Left ventricle myocardium superior (tissue), 1 donor: ENCODE data around the gene STX2. TPM values are rescaled to one million over a fixed set of nuclear protein-coding genes. Genes with fewer than 3 reads are reported as not detected.
"Not testable (repeated sequence)": the region's sequence is repeated elsewhere in the genome, so short reads cannot be mapped to it uniquely, and the experiment has no call there.

Source experiments
- ATAC-seq: fragments of 200-7000 bp; cut with Tn5 transposase; one replicate; pipeline ENCODE4 v1.9.1; 2020; ENCODE audit warnings: mild to moderate bottlenecking, moderate library complexity
- DNase-seq: peaks from one replicate; pipeline ENCODE4 v3.0.0-alpha.2; 2020
- intact Hi-C: fragments of 100-400 bp; cut with micrococcal nuclease; formaldehyde crosslinking; loops from one replicate; pipeline ENCODE4 v1.11.0; 2022
- long read RNA-seq: library from polyadenylated mRNA; unstranded; transcript quantifications from one replicate; pipeline ENCODE4 v2.0.0, GENCODE V29; 2021
- total RNA-seq: library from RNA; stranded (reverse); fragmentation: NEBNext Ultra II Directional; extraction: Animal tissue kit (Norgen Biotek cat#: 25700); gene quantifications from one replicate; pipeline ENCODE4 v1.2.1, GENCODE V29; 2021
- donor health status: DM: no; HTN: yes; CAD: no; lungs with severe emphysema.

Gene STX2
- total RNA-seq: 12.1 TPM
- long read RNA-seq, transcript STX2-201 (10 exons, 3,331 nt): major isoform, 12 of 23 reads
- long read RNA-seq, partial matches to known transcripts: 6 of 23 reads
- long read RNA-seq, other reads (novel, unspliced or antisense): 5 of 23 reads

DNA sequence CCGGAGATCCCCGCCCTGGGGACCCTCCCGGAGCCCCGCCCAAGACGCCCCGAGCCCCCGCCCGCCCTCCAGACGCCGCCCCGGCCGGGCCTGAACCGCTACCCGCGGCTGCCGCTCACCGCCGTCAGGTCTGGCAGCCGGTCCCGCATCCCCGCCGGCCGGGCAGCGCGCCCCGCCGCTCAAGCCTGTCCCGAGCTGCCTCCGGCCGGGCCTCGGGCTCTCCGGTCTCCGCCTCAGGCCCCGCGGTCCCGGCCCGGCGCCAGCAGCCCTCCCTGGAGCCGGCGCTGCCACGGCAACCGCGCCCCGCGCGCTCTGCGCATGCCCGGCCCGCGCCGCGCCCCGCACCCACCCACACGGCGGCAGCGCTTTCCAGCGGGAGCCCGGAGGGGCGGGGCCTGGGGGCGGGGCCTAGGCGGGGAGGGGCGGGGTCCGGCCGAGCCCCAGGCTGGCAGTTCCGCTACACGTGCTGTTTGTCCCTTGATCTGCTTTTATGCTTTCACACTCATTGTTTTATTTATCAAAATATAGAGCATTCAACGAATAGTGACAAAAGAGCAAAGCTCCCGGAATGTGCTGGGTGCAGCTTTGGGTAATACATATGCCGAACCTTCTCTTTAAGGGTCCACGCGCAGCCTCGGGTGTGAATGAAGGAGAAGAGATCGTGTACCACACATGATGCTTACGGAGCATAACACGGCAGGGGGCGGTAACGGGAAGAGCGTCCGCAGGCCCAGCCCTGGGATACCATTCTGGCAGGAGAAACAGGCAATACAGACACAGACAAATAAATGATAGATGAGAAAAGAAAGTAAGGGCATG is at the start of gene STX2:
TSS of gene STX2 (minus strand) at position 300 of the 819 bp plus-strand sequence. CDS start at position 149, 151 bp downstream.
- peak; percentile 97 for ATAC-seq
- intact Hi-C loops: no loop called here
- DNase-seq: peak; percentile 95

DNA sequence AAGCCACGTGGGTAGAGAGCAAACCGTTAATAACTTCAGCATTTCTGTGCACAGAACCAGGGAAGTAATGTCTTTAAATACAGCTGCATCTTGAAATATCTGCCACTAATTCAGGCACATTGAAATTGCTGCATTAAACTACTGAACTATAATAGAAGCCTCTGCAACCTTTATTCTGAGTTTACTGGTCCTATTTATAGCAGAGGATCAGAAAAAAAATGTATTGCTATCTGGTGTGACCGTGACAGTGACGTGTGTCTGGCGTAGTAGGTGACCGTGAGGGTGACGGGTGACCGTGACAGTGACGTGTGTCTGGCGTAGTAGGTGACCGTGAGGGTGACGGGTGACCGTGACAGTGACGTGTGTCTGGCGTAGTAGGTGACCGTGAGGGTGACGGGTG is 48.1 kb upstream of the STX2 start:
- DNase-seq, ATAC-seq, intact Hi-C loops: not testable (repeated sequence)

DNA sequence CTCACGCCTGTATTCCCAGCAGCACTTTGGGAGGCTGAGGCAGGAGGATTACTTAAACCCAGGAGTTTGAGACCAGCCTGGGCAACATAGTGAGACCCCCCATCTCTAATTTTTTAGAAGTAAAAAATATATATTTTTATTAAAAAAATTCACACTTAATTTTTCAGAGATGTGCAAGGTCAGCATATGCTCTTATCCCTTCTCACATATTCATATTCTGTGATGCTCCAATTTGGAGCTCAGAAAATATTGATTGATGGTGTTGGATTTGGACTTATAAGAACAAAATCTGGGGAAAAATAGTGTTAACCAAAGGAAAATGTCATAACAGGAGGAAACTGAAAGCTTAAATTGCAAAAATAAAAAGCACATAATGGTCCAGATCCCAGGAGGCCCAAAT is 42.5 kb upstream of the STX2 start:
- intact Hi-C loops: no loop called here
- ATAC-seq (no peak), DNase-seq (no peak)

DNA sequence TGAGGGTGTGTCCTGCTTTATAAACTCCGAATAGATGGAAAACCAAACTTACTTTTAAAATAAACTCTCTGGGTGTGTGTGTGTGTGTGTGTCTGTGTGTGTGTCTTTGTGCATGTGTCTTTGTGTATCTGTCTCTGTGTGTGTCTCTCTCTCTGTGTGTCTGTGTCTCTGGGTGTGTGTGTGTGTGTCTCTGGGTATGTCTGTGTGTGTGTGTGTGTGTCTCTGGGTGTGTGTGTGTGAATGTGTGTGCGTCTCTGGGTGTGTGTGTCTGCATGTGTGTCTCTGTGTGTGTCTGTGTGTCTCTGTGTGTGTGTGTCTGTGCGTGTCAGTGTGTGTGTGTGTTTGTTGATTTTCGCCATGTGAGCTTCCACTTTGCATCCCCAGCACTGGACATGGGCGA is 42.0 kb upstream of the STX2 start:
- intact Hi-C loops: no loop called here
- no peak for DNase-seq
- no peak for ATAC-seq

DNA sequence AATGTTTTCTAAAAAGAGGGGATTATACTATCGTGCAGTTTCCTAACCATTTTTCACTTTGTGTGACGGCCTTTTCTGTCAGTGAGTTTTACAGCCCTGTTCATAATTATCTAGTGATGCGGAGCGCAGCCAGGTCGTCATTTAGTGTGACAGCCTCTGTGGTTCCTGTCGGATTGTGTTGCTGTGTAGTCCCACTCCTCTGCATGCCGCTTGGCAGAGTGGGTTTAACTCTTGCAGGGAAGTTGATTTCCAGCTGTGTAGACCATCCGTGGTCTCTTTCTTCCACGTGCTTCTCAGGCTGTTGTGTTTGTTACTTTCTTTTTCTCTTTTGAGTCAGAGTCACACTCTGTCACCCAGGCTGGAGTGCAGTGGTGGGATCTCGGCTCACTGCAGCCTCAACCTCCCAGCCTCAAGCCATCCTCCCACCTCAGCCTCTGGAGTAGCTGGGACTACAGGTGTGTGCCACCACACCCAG is 41.4 kb upstream of the STX2 start:
- intact Hi-C loops: no loop called here
- DNase-seq: no peak
- no peak for ATAC-seq

DNA sequence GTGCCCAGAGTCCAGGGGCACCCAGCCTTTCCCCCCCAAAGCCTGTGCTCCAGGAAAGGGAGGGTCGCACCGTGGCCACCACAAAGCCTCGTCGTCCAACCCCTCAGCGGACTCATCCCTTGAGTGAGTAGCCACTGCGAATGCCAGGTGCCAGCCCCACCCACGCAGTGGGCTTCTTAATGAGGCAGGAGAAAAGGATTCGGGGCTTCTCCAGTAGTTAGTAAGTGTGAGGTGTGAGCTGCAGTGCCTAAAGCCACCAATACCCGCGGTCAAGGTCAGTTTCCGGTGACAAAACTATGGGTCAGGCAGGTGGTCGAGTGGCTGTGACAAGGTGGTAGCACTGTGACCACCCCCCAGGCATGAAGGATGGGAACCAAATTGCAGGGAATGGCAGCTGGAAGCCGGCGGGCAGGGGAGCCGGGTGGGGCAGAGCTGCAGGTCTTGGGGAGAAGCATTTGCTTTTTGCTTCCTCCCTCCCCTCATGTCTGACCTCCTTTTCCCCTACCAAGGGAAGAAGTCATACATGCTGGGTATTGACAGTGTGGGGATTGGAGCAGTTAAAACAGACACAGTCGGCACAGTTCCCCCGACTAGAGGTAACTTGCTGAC is 40.8 kb upstream of the STX2 start:
- intact Hi-C loops: no loop called here
- DNase-seq (no peak), ATAC-seq (no peak)

DNA sequence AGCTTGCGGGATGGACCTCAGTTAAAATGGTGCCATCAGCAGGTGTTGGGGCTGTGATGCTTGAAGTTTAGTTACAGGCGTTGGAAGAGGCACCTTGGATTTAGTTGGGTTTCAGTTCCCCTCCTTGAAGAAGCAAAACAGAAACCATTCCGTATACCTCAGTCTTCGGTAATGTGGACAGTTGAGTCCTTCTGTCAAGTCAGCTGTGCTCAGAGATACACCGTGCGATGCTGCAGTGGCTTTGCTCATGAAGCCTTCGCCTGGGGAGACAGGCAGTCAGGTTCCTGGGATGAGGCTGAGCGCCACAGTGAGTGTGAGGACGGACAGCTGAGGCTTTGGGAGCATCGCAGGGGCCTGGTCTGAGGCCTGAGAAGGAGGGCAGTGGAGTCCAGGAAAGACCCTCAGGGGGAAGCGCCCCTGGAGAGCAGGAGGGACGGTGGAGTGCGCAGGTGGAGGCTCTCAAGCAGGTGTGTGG is 40.2 kb upstream of the STX2 start:
- DNase-seq (no peak), ATAC-seq (no peak)
- intact Hi-C loops: no loop called here

DNA sequence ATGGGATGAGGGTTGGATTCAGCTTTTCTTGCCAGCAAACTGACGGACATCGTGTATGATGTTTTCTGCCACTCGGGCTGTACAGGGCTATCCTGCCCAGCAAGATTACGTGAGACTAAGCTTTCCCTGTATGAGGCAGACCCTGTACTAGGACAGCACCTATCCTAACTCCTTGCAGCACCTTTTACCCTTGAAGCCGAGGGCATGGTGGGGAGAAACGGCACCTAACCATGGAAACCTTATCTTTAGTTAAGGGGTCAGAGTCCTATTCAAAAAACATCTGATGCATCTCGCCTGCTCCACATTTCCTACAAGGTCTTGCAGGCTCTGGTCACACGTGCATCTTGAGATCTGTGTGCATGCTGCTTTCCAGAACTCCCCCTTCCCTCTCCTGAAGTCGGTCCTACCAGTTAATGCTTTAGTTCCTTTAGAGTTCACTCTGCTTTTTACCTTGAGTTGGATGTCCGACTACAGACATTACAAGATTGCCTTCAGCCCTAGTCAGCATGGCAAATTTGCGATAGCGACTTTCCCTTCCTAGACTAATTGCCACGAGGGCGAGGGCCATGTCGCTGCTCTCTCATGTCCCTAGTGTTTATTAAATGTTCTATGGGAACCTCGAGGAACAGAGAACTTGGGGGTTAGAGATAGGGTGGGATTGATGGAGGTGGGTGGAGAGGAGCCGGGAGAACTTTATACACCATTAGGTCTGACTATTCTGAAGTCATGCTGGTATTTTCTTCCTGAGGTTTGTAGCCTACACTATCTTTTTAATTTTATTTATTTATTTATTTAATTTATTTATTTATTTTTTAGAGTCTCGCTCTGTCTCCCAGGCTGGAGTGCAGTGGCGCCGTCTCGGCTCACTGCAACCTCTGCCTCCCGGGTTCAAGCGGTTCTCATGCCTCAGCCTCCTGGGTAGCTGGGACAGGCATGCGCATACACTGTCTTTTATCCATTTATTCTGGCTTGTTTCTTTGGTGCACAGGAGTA is 39.4 kb upstream of the STX2 start:
- no peak for ATAC-seq
- intact Hi-C loops: no loop called here

DNA sequence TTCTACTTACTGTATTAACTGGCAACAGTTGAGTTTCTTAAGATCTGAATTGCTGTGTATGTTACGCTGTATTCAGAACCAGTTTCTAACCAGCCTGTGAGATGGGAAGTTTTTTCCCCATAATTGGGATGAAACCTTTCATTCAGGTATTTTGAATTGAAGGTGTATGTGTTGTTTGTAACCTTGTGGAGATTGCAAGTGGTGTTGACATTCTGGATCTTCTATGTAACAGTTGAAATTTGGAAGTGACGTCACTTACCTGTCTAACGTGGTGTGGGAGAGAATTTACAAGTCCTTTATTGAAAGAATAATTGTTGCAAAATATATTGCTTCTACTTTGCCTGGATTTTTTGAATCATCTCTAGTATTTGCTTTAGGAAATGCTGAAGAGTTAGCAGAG is 38.3 kb upstream of the STX2 start:
- intact Hi-C loops: no loop called here
- ATAC-seq: no peak
- no peak for DNase-seq

More for the DNA sequence above, 39.4 kb upstream of the STX2 start:
- DNase-seq: no peak

DNA sequence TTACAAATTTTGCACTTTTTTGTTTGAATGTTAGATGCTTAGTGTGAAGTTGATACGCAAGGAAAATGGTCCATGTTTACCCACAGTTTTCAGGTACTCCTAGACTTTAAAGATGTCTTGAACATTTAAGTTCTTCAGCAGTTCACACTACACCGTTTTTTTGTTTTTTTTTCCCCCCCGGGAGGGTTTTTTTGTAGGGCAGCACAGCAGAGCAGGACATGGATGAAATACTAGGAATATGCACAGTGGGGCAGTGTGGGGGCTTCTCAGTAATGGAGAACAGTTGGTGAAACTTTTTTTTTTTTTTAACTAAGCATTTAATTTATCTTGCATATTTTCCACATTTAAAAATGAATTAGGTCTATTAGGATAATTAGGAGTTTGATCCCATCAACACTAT is 37.7 kb upstream of the STX2 start:
- no peak for ATAC-seq
- intact Hi-C loops: no loop called here

DNA sequence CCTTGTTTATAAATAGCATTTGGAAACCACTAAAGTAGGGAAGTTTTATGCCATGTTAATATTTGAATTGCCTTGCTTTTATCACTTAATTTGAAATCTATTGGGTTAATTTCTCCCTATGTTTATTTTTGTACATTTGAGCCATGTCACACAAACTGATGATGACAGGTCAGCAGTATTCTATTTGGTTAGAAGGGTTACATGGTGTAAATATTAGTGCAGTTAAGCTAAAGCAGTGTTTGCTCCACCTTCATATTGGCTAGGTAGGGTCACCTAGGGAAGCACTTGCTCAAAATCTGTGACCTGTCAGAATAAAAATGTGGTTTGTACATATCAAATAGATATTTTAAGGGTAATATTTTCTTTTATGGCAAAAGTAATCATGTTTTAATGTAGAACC is 37.2 kb upstream of the STX2 start:
- intact Hi-C loops: no loop called here
- DNase-seq: no peak
- no peak for ATAC-seq

More for the DNA sequence above, 37.7 kb upstream of the STX2 start:
- no peak for DNase-seq

DNA sequence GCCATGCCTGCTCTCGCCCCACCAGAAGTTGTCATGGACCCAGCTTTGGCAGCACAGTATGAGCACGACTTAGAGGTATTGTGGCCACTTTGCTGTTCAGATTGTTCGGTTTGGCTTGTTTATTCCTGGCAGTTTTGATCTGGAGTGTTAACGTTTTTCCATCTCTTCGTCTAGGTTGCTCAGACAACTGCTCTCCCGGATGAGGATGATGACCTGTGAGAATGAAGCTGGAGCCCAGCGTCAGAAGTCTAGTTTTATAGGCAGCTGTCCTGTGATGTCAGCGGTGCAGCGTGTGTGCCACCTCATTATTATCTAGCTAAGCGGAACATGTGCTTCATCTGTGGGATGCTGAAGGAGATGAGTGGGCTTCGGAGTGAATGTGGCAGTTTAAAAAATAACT is 36.7 kb upstream of the STX2 start:
- ATAC-seq, DNase-seq, intact Hi-C loops: not testable (repeated sequence)

DNA sequence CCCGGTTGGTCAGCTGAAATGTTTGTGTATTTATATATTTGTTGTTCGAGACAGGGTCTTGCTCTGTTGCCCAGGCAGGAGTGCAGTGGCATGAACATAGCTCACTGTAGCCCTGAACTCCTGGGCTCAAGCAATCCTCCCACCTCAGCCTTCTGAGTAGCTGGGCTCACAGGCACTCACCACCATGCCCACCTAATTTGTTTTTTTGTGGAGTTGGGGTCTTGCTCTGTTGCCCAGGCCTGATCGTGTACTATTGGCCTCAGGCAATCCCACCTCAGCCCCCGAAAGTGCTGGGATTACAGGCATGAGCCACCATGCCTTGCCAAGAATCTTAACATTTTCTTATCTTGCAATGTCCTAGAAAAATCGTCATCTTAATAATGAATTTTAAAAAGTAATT is 36.1 kb upstream of the STX2 start:
- DNase-seq: no peak
- intact Hi-C loops: no loop called here
- ATAC-seq: no peak

DNA sequence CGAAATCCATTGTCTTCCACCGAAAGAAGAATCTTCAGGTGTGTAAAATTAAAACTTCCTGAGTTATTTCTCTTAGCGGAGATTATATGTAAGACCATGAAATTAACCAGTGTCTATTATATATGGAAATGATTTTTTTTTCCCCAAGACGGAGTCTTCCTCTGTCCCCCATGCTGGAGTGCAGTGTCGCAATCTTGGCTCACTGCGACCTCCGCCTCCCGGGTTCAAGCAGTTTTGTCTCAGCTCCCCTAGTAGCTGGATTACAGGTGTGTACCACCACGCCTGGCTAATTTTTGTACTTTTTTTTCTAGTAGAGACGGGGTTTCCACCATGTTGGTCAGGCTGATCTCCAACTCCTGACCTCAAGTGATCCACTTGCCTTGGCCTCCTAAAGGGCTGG is 35.6 kb upstream of the STX2 start:
- DNase-seq (no peak), ATAC-seq (no peak)
- intact Hi-C loops: no loop called here

DNA sequence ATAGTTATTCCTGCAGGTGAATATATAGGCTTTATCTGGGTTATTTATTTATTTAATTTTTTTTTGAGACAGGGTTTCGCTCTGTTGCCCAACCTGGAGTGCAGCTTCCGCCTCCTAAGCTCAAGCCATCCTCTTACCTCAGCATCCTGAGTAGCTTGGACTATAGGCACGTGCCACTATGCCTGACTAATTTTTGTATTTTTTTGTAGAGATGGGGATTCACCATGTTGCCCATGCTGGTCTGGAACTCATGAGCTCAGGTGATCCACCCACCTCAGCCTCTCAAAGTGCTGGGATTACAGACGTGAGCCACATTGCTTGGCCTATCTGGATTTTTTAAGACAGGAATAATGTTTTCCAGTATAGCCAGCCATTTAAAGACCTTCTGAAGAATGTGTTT is 34.8 kb upstream of the STX2 start:
- ATAC-seq (no peak), DNase-seq (no peak)
- intact Hi-C loops: no loop called here

DNA sequence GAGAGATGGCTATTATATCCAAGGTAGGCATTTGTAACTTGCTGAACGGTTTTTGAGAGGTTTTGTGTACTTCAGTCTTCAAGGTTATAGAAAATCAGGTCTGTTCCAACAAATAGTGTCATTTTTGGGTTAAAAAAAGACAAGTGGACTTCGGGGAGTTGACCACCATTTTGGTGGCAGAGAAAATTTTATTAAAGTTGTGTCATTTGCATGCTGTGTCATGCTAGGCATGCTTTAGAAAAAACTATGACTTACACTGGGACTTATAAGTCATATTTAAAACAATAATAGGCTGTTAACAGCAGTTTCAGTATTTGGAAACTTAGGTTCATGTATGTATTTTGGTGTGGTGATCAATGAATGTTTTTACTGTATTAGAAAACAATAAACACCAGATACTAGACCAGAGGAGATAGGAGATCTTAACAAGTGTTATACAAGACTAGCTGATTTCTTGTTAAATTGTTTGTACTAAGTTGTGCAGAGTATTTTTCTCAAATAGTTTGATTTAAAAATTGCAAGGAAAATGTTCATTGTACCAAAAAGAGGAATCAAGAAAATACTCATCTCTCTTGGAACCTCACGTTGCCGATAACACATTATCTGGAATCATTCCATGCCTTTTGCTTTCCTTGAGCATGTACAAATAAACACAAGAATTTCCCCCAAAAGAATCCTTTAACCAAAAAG is 34.2 kb upstream of the STX2 start:
- no peak for DNase-seq
- intact Hi-C loops: no loop called here
- no peak for ATAC-seq

DNA sequence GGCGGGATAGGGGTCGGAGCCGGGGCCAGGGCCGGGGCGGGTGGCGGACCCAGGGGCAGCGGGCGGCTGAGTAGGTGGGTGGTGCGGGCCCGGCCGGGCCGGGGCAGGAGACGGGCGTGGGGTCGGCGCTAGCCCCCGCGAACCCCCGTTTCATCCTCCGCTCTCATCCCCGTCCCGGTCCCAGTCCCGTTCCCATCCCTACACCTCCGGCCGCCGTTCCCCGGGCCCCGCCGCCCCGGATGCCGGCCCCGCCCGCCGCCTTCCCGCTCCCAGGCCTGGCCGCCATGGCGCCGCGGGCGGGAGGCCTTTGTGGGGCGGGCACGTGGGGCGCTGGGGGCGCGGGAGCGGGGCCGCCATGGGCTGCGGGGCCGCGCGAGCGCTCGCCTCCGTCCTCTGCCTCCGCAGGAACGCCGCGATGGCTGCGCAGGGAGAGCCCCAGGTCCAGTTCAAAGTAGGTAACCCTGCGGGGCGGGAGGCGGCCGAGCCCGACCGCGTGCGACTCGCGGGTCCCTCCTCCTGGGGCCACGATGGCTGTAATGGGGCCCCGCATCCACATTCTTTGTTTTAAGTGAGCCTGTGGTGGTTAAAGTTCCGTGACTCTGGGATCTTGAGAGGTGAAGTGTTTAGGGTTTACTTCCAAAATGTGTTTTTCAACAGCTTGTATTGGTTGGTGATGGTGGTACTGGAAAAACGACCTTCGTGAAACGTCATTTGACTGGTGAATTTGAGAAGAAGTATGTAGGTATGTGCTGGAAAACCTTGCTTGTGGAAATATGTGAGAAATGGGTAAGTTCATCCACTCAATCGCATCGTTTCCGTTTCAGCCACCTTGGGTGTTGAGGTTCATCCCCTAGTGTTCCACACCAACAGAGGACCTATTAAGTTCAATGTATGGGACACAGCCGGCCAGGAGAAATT is 33.4 kb upstream of the STX2 start:
- DNase-seq (peak; percentile 65), ATAC-seq (peak; percentile 36)
- intact Hi-C loops: no loop called here
